Prostate gland (tissue), 2 donors: ENCODE data around the gene RBFOX2.
"Not testable (repeated sequence)": the region's sequence is repeated elsewhere in the genome, so short reads cannot be mapped to it uniquely, and the experiment has no call there.

Source experiments
- CTCF ChIP-seq, 4 experiments: fragments of 200-600 bp in 2 of 4; fragments of 450-650 bp in 2 of 4; sonication (generic) in 2 of 4; IDR thresholded peaks; 1 replicate in 3 of 4; 2 replicates in 1 of 4; pipeline ENCODE4 v1.5.1; 2016 to 2019; ENCODE audit warnings: antibody characterized with exemption in 4 of 4, mild to moderate bottlenecking in 2 of 4, moderate library complexity in 2 of 4
- POLR2AphosphoS5 ChIP-seq: sonication (generic); formaldehyde crosslinking; IDR thresholded peaks from one replicate; pipeline ENCODE4 v1.6.1; 2017; ENCODE audit warnings: antibody characterized with exemption

GRCh38 chr22:35806668-35807067, 222.0 kb downstream of the RBFOX2 start:
- TF ChIP-seq CTCF (IDR thresholded peaks at IDR 0.05); POLR2AphosphoS5: not testable (repeated sequence)
